Natural killer cell (primary cell): ENCODE results near the gene SCAPER. TPM values are rescaled to one million over a fixed set of nuclear protein-coding genes. Genes with fewer than 3 reads are reported as not detected.

Experiments used
- ATAC-seq, 3 donors: fragments of 150-1000 bp in 2 of 3; fragments of 200-7000 bp in 1 of 3; cut with Tn5 transposase; 1 replicate in 1 of 3; 2 replicates in 2 of 3; pipeline ENCODE4 v1.10.0; 2021; ENCODE audit warnings: mild to moderate bottlenecking in 2 of 3, moderate library complexity in 2 of 3
- DNase-seq, 2 donors: peaks; one replicate each; pipeline versions ENCODE4 v3.0.0 to v3.0.0-alpha.2; 2013 to 2021; ENCODE audit warnings: mixed read lengths in 1 of 2
- H3K27ac ChIP-seq: one replicate; pipeline ENCODE4 v1.5.1; 2013; ENCODE audit warnings: mild to moderate bottlenecking, low read length
- H3K27me3 ChIP-seq: one replicate; pipeline ENCODE4 v1.6.1; 2013; ENCODE audit warnings: low read length; ENCODE audit not compliant: control insufficient read depth, insufficient read depth
- H3K36me3 ChIP-seq: one replicate; pipeline ENCODE4 v1.6.1; 2013; ENCODE audit warnings: low read length; ENCODE audit not compliant: control insufficient read depth, insufficient read depth
- H3K4me1 ChIP-seq: one replicate; pipeline ENCODE4 v1.6.1; 2013; ENCODE audit warnings: low read length; ENCODE audit not compliant: control insufficient read depth, insufficient read depth
- H3K4me3 ChIP-seq: one replicate; pipeline ENCODE4 v1.5.1; 2013; ENCODE audit warnings: low read length
- H3K9me3 ChIP-seq: one replicate; pipeline ENCODE4 v1.6.1; 2013; ENCODE audit warnings: low read length; ENCODE audit not compliant: control insufficient read depth, insufficient read depth
- H3K27ac Mint-ChIP-seq, 2 donors: one replicate each; pipeline ENCODE4 v1.8.0; 2022; ENCODE audit warnings: mild to moderate bottlenecking in 2 of 2, mixed read lengths in 2 of 2, moderate library complexity in 1 of 2
- H3K27me3 Mint-ChIP-seq, 2 donors: one replicate each; pipeline ENCODE4 v1.8.0; 2022; ENCODE audit warnings: low read depth in 2 of 2, mixed read lengths in 2 of 2
- H3K36me3 Mint-ChIP-seq: one replicate; pipeline ENCODE4 v1.8.0; 2022; ENCODE audit warnings: mixed read lengths
- H3K4me1 Mint-ChIP-seq, 2 donors: one replicate each; pipeline ENCODE4 v1.8.0; 2022; ENCODE audit warnings: mixed read lengths in 2 of 2
- H3K4me3 Mint-ChIP-seq: one replicate; pipeline ENCODE4 v1.8.0; 2022; ENCODE audit warnings: mild to moderate bottlenecking, moderate library complexity, mixed read lengths
- H3K9me3 Mint-ChIP-seq, 2 donors: one replicate each; pipeline ENCODE4 v1.8.0; 2022; ENCODE audit warnings: mixed read lengths in 2 of 2
- CTCF ChIP-seq: fragments of 200-600 bp; IDR thresholded peaks from one replicate; pipeline ENCODE4 v1.8.0; 2022; ENCODE audit warnings: antibody characterized with exemption
- WGBS: methylation state at CpG from one replicate; pipeline ENCODE4 v1.1.7; 2013; ENCODE audit warnings: missing lambda C conversion rate; ENCODE audit not compliant: insufficient coverage; 5-methylcytosine and 5-hydroxymethylcytosine counted together
- intact Hi-C: fragments of 100-400 bp; cut with micrococcal nuclease; formaldehyde crosslinking; loops from one replicate; pipeline ENCODE4 v1.14.2; 2022
- total RNA-seq, 4 donors: library from RNA; stranded (reverse); fragments of 120-200 nt in 1 of 4; gene quantifications; one replicate each; pipeline versions ENCODE4 v1.2.3 to v1.2.4, GENCODE V29; 2013 to 2022

SCAPER gene
- total RNA-seq, 3 donors from 2014 or later (not counting 1 experiment from before 2014, with no cell fraction given) = 48.1 to 53.6 (median 51.8) TPM

- intact Hi-C loops = no loop called here
- H3K9me3 Mint-ChIP-seq = no peaks in the 10 kb centered on the region
- peaks cover 20 to 28% of the 10 kb centered on the region in 2 donors for H3K4me1 Mint-ChIP-seq
- Histone ChIP-seq H3K4me1 (peaks cover 5% of the 10 kb centered on the region), H3K27ac (no peak overlapping the region), H3K36me3 (peaks cover 34% of the 10 kb centered on the region), H3K27me3 (no peaks in the 10 kb centered on the region), H3K4me3 (no peak overlapping the region), H3K9me3 (no peaks in the 10 kb centered on the region)
- no peak overlapping the region for H3K27ac Mint-ChIP-seq
- TF ChIP-seq CTCF = no peak
- H3K27me3 Mint-ChIP-seq = no peaks in the 10 kb centered on the region
- DNase-seq = no peak
- WGBS = 100% methylated on average over 1 of the region's 2 CpGs
- no peak for ATAC-seq
- no peak overlapping the region for H3K4me3 Mint-ChIP-seq
- peaks cover 6% of the 10 kb centered on the region for H3K36me3 Mint-ChIP-seq
Observed at GRCh38 chr15:76935620-76936019, 30.5 kb upstream of the SCAPER start.

GRCh38 chr15:76932135-76932966, 27.2 kb upstream of the SCAPER start:
- H3K9me3 Mint-ChIP-seq = no peaks in the 10 kb centered on the region
- Histone ChIP-seq H3K27me3 (no peaks in the 10 kb centered on the region), H3K36me3 (peaks cover 26% of the 10 kb centered on the region), H3K9me3 (no peaks in the 10 kb centered on the region), H3K4me3 (peak overlapping the region; percentile 37), H3K27ac (peak overlapping the region; percentile 24), H3K4me1 (peaks cover 5% of the 10 kb centered on the region)
- intact Hi-C loops = loop anchor here (5.0 kb wide), 1 partner anchor 80 kb away; no protein-coding TSS in a partner anchor
- peak overlapping the region; percentile 63 to 86 for H3K27ac Mint-ChIP-seq
- no peak for ATAC-seq
- WGBS = 14% methylated on average over 9 of the region's 14 CpGs
- H3K4me3 Mint-ChIP-seq = peak overlapping the region; percentile 91
- DNase-seq = peak in 1 of 2 donors; percentile 35
- H3K36me3 Mint-ChIP-seq = peaks cover 6% of the 10 kb centered on the region
- H3K4me1 Mint-ChIP-seq = peaks cover 20 to 29% of the 10 kb centered on the region in 2 donors
- H3K27me3 Mint-ChIP-seq = no peaks in the 10 kb centered on the region
- TF ChIP-seq CTCF = no peak

GRCh38 chr15:76931397-76932134, 26.4 kb upstream of the SCAPER start, which contains the start of gene RCN2:
TSS of gene RCN2 (plus strand) at chr15:76931749. CDS start at chr15:76931842, 93 bp downstream.
- Histone ChIP-seq H3K4me3 (peak within 1 kb of the TSS; percentile 62), H3K27ac (peak within 1 kb of the TSS; percentile 72), H3K4me1 (peaks cover 5% of the 10 kb centered on the region), H3K36me3 (peaks cover 21% of the 10 kb centered on the region), H3K27me3 (no peaks in the 10 kb centered on the region), H3K9me3 (no peaks in the 10 kb centered on the region)
- no peak for TF ChIP-seq CTCF
- no peaks in the 10 kb centered on the region for H3K9me3 Mint-ChIP-seq
- intact Hi-C loops = loop anchor here (1.0 to 5.0 kb wide), 3 partner anchors 26 to 139 kb away; partner anchors contain the start of genes SCAPER and TSPAN3
- H3K27ac Mint-ChIP-seq = peak within 1 kb of the TSS; percentile 86
- H3K4me1 Mint-ChIP-seq = peaks cover 20 to 29% of the 10 kb centered on the region in 2 donors
- peak within 1 kb of the TSS; percentile 91 for H3K4me3 Mint-ChIP-seq
- under 1% methylated on average over 96 of the region's 96 CpGs for WGBS
- H3K27me3 Mint-ChIP-seq = peaks cover 0 to 1% of the 10 kb centered on the region in 2 donors
- H3K36me3 Mint-ChIP-seq = peaks cover 6% of the 10 kb centered on the region
- DNase-seq = peak; percentile 96 to 97
- ATAC-seq = peak; percentile 96 to 100 (median 98)
